Upper lobe of left lung (tissue), 6 donors: Measurements from ENCODE around the gene ZNF705A. TPM values are rescaled to one million over a fixed set of nuclear protein-coding genes. Genes with fewer than 3 reads are reported as not detected.
"Not testable (repeated sequence)": the region's sequence is repeated elsewhere in the genome, so short reads cannot be mapped to it uniquely, and the experiment has no call there.

Experiments used
- ATAC-seq, 2 donors: fragments of 200-7000 bp; cut with Tn5 transposase; one replicate each; pipeline ENCODE4 v1.9.1; 2022; ENCODE audit warnings: mild to moderate bottlenecking in 2 of 2, moderate library complexity in 2 of 2; ENCODE audit not compliant: low FRiP score in 2 of 2
- DNase-seq, 2 donors: peaks; one replicate each; pipeline ENCODE4 v3.0.0-alpha.2; 2019 to 2020
- H3K27ac ChIP-seq, 4 donors: fragments of 200-600 bp; sonication (generic); one replicate each; pipeline ENCODE4 v1.5.1; 2016 to 2019
- H3K27me3 ChIP-seq, 4 donors: fragments of 200-600 bp; sonication (generic); one replicate each; pipeline ENCODE4 v1.5.1; 2017 to 2019
- H3K36me3 ChIP-seq, 4 donors: fragments of 200-600 bp; sonication (generic); one replicate each; pipeline ENCODE4 v1.5.1; 2016 to 2019
- H3K4me1 ChIP-seq, 4 donors: fragments of 200-600 bp; sonication (generic); one replicate each; pipeline ENCODE4 v1.5.1; 2018 to 2019
- H3K4me3 ChIP-seq, 4 donors: fragments of 200-600 bp; sonication (generic); one replicate each; pipeline ENCODE4 v1.5.1; 2017 to 2019; ENCODE audit warnings: mild to moderate bottlenecking in 2 of 4, moderate library complexity in 1 of 4
- H3K9me3 ChIP-seq, 4 donors: fragments of 200-600 bp; sonication (generic); one replicate each; pipeline ENCODE4 v1.5.1; 2018 to 2019
- CTCF ChIP-seq, 6 experiments: fragments of 450-650 bp in 4 of 6; fragments of 200-600 bp in 2 of 6; sonication (generic) in 2 of 6; IDR thresholded peaks; one replicate each; pipeline ENCODE4 v1.5.1; 2016 to 2019; ENCODE audit warnings: antibody characterized with exemption in 6 of 6
- EP300 ChIP-seq, 4 donors: sonication (generic); formaldehyde crosslinking; IDR thresholded peaks; one replicate each; pipeline ENCODE4 v1.5.1; 2017; ENCODE audit warnings: antibody characterized with exemption in 4 of 4, control low read depth in 2 of 4
- POLR2A ChIP-seq, 4 donors: fragments of 450-650 bp; IDR thresholded peaks; one replicate each; pipeline ENCODE4 v1.5.1; 2016 to 2017; ENCODE audit warnings: antibody characterized with exemption in 4 of 4, mild to moderate bottlenecking in 2 of 4
- POLR2AphosphoS5 ChIP-seq, 2 donors: sonication (generic); formaldehyde crosslinking; IDR thresholded peaks; one replicate each; pipeline ENCODE4 v1.5.1; 2017; ENCODE audit warnings: antibody characterized with exemption in 2 of 2
- WGBS, 2 donors: methylation state at CpG; one replicate each; pipeline ENCODE4 v1.1.5; 2017 to 2018; 5-methylcytosine and 5-hydroxymethylcytosine counted together
- total RNA-seq, 6 donors: library from RNA; depleted of rRNA in 4 of 6; stranded (reverse); fragments of >200 nt in 4 of 6; gene quantifications; one replicate each; pipeline versions ENCODE4 v1.1.0 to v1.2.1, GENCODE V29; 2016 to 2021
- donor health status: DM: no; HTN: no; CAD: no; lungs with moderate emphysema.
- donor health status: DM: no; HTN: yes; CAD: no; lungs with severe emphysema.

Gene ZNF705A
- total RNA-seq, 6 donors from 2014 or later = not detected

GRCh38 chr12:8127138-8127537 is 29.7 kb upstream of the ZNF705A start:
- no peak for TF ChIP-seq CTCF (IDR thresholded peaks at IDR 0.05)
- TF ChIP-seq POLR2A (IDR thresholded peaks at IDR 0.05) = no peak
- no peak for TF ChIP-seq EP300 (IDR thresholded peaks at IDR 0.05)
- no peak for TF ChIP-seq POLR2AphosphoS5 (IDR thresholded peaks at IDR 0.05)
- DNase-seq (peak in 1 of 2 donors; percentile 25), ATAC-seq (peak in 1 of 2 donors; percentile 41)
- Histone ChIP-seq H3K9me3 (no peaks in the 10 kb centered on the region), H3K4me3 (no peak overlapping the region), H3K36me3 (peaks cover 0 to 5% (median 0%) of the 10 kb centered on the region in 4 donors), H3K27me3 (no peaks in the 10 kb centered on the region), H3K27ac (no peak overlapping the region), H3K4me1 (no peaks in the 10 kb centered on the region)
- WGBS, 2 donors = 66 to 67% methylated on average over 4 of the region's 4 CpGs

GRCh38 chr12:8133636-8134397 is 23.0 kb upstream of the ZNF705A start:
- H3K36me3 ChIP-seq = peaks cover 0 to 23% (median 0%) of the 10 kb centered on the region in 4 donors
- H3K27ac ChIP-seq, H3K4me1 ChIP-seq, ATAC-seq, H3K4me3 ChIP-seq, H3K9me3 ChIP-seq, H3K27me3 ChIP-seq, DNase-seq: not testable (repeated sequence)
- 90 to 95% methylated on average over 13 to 16 of the region's 18 CpGs for WGBS, 2 donors

GRCh38 chr12:8134398-8134930 is 22.4 kb upstream of the ZNF705A start:
- H3K27ac ChIP-seq, H3K27me3 ChIP-seq, H3K4me3 ChIP-seq, H3K4me1 ChIP-seq, H3K9me3 ChIP-seq: not testable (repeated sequence)
- DNase-seq = peak in 1 of 2 donors; percentile 60
- peaks cover 0 to 27% (median 0%) of the 10 kb centered on the region in 4 donors for H3K36me3 ChIP-seq
- ATAC-seq = peak in 1 of 2 donors; percentile 43
- 89 to 97% methylated on average over 12 to 23 of the region's 23 CpGs for WGBS, 2 donors

- 69 to 70% methylated on average over 8 of the region's 8 CpGs for WGBS, 2 donors
- H3K9me3 ChIP-seq, ATAC-seq, H3K27me3 ChIP-seq, H3K4me3 ChIP-seq, DNase-seq, H3K27ac ChIP-seq, H3K4me1 ChIP-seq: not testable (repeated sequence)
- peaks cover 0 to 16% (median 0%) of the 10 kb centered on the region in 4 donors for H3K36me3 ChIP-seq
Measured at GRCh38 chr12:8141647-8142046, 15.2 kb upstream of the ZNF705A start.

- Histone ChIP-seq H3K36me3 (peaks cover 0 to 4% (median 0%) of the 10 kb centered on the region in 4 donors), H3K27me3 (no peaks in the 10 kb centered on the region), H3K9me3 (no peaks in the 10 kb centered on the region), H3K4me3 (no peak overlapping the region), H3K27ac (no peak overlapping the region), H3K4me1 (peaks cover 0 to 3% (median 0%) of the 10 kb centered on the region in 4 donors)
- TF ChIP-seq CTCF (IDR thresholded peaks at IDR 0.05) (no peak), POLR2A (IDR thresholded peaks at IDR 0.05) (no peak), EP300 (IDR thresholded peaks at IDR 0.05) (no peak), POLR2AphosphoS5 (IDR thresholded peaks at IDR 0.05) (no peak)
- ATAC-seq = no peak
- no peak for DNase-seq
Measured at GRCh38 chr12:8143261-8143660, 13.6 kb upstream of the ZNF705A start.

GRCh38 chr12:8145754-8146441 is 10.9 kb upstream of the ZNF705A start:
- peak; percentile 34 to 43 for DNase-seq

More at GRCh38 chr12:8145754-8146441, 10.9 kb upstream of the ZNF705A start:
- Histone ChIP-seq H3K9me3 (no peaks in the 10 kb centered on the region), H3K4me1 (peaks cover 0 to 3% (median 0%) of the 10 kb centered on the region in 4 donors), H3K27ac (peak overlapping the region; percentile 40 to 71 (median 65)), H3K4me3 (no peak overlapping the region), H3K36me3 (no peaks in the 10 kb centered on the region), H3K27me3 (no peaks in the 10 kb centered on the region)
- 62 to 78% methylated on average over 6 to 19 of the region's 19 CpGs for WGBS, 2 donors
- TF ChIP-seq EP300 (IDR thresholded peaks at IDR 0.05) = no peak
- peak in 1 of 2 donors; percentile 38 for TF ChIP-seq POLR2AphosphoS5 (IDR thresholded peaks at IDR 0.05)
- no peak for TF ChIP-seq CTCF (IDR thresholded peaks at IDR 0.05)
- TF ChIP-seq POLR2A (IDR thresholded peaks at IDR 0.05) = no peak
- peak; percentile 73 to 80 for ATAC-seq
